Hepatocyte (in vitro differentiated cells): ENCODE data around the gene ABCB11.

Experiments used
- CTCF ChIP-seq: fragments of 200-600 bp; sonication (generic); IDR thresholded peaks from 2 replicates; pipeline ENCODE4 v1.5.1; 2016; ENCODE audit warnings: antibody characterized with exemption, mild to moderate bottlenecking; ENCODE audit not compliant: poor library complexity
- EZH2phosphoT487 ChIP-seq: fragments of 200-600 bp; sonication (generic); IDR thresholded peaks from one replicate; pipeline ENCODE4 v1.6.1; 2018; ENCODE audit warnings: antibody characterized with exemption, mild to moderate bottlenecking, low read depth, moderate library complexity; ENCODE audit not compliant: unreplicated experiment, severe bottlenecking

GRCh38 chr2:169034256-169034655, 3.1 kb upstream of the ABCB11 start:
- TF ChIP-seq CTCF (no peak), EZH2phosphoT487 (no peak)
